Measurements from ENCODE around the gene TMEM237. TPM values are rescaled to one million over a fixed set of nuclear protein-coding genes. Genes with fewer than 3 reads are reported as not detected.
"Not testable (repeated sequence)": the region's sequence is repeated elsewhere in the genome, so short reads cannot be mapped to it uniquely, and the experiment has no call there.

Gene TMEM237
- total RNA-seq, 1 experiment from 2014 or later = 33.6 TPM

DNA sequence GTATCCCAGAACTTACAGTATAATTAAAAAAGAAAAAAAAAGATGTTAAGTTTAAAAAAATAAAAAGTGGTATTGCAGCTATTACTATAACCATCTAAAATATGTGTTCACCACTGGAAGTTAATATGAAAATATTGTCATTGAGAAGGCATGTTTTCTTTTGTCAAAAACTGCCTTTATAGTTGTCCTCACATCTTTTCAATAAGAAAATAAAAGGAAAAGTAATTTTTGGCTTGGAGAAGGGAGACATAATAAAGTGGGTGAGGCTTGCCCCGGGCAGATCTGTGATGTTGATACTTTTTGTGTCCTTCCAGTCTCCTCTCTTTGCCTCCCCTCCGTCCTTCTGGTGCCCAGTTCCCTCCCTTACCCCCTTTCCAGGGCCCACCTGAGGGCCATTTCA lies 30.2 kb upstream of the TMEM237 start:
- H3K4me3 Mint-ChIP-seq = no peak overlapping the region
- H3K4me1 Mint-ChIP-seq = peaks cover 15% of the 10 kb centered on the region
- ChIA-PET CTCF (no interaction called here), POLR2A (no interaction called here)
- no peak overlapping the region for H3K27ac Mint-ChIP-seq
- TF ChIP-seq SOX15 (CRISPR knock-in tag; IDR thresholded peaks at IDR 0.05) = no peak
- TF ChIP-seq ZNF416 (CRISPR knock-in tag; IDR thresholded peaks at IDR 0.05) = no peak
- no peak for TF ChIP-seq FOXJ3 (CRISPR knock-in tag; IDR thresholded peaks at IDR 0.05; ENCODE audit: borderline replicate concordance)
- TF ChIP-seq, protein P1, sequence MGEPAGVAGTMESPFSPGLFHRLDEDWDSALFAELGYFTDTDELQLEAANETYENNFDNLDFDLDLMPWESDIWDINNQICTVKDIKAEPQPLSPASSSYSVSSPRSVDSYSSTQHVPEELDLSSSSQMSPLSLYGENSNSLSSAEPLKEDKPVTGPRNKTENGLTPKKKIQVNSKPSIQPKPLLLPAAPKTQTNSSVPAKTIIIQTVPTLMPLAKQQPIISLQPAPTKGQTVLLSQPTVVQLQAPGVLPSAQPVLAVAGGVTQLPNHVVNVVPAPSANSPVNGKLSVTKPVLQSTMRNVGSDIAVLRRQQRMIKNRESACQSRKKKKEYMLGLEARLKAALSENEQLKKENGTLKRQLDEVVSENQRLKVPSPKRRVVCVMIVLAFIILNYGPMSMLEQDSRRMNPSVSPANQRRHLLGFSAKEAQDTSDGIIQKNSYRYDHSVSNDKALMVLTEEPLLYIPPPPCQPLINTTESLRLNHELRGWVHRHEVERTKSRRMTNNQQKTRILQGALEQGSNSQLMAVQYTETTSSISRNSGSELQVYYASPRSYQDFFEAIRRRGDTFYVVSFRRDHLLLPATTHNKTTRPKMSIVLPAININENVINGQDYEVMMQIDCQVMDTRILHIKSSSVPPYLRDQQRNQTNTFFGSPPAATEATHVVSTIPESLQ (CRISPR knock-in tag; IDR thresholded peaks at IDR 0.05) = no peak
- no peak for TF ChIP-seq ZNF425 (CRISPR knock-in tag; conservative IDR thresholded peaks at IDR 0.05)
- TF ChIP-seq ETV6 (CRISPR knock-in tag; IDR thresholded peaks at IDR 0.05) = no peak
- no peak for TF ChIP-seq GABPB1 (CRISPR knock-in tag; IDR thresholded peaks at IDR 0.05)
- no peak for TF ChIP-seq CBFB (CRISPR knock-in tag; IDR thresholded peaks at IDR 0.05; ENCODE audit: low read depth)
- no peak for TF ChIP-seq NFYB (CRISPR knock-in tag; conservative IDR thresholded peaks at IDR 0.05; ENCODE audit: low read depth)
- TF ChIP-seq TEAD4 (CRISPR knock-in tag; IDR thresholded peaks at IDR 0.05) = no peak
- TF ChIP-seq CREM (CRISPR knock-in tag; IDR thresholded peaks at IDR 0.05) = no peak
- no peak for TF ChIP-seq RELA (CRISPR knock-in tag; IDR thresholded peaks at IDR 0.05; ENCODE audit: borderline replicate concordance)
- TF ChIP-seq, protein P2, sequence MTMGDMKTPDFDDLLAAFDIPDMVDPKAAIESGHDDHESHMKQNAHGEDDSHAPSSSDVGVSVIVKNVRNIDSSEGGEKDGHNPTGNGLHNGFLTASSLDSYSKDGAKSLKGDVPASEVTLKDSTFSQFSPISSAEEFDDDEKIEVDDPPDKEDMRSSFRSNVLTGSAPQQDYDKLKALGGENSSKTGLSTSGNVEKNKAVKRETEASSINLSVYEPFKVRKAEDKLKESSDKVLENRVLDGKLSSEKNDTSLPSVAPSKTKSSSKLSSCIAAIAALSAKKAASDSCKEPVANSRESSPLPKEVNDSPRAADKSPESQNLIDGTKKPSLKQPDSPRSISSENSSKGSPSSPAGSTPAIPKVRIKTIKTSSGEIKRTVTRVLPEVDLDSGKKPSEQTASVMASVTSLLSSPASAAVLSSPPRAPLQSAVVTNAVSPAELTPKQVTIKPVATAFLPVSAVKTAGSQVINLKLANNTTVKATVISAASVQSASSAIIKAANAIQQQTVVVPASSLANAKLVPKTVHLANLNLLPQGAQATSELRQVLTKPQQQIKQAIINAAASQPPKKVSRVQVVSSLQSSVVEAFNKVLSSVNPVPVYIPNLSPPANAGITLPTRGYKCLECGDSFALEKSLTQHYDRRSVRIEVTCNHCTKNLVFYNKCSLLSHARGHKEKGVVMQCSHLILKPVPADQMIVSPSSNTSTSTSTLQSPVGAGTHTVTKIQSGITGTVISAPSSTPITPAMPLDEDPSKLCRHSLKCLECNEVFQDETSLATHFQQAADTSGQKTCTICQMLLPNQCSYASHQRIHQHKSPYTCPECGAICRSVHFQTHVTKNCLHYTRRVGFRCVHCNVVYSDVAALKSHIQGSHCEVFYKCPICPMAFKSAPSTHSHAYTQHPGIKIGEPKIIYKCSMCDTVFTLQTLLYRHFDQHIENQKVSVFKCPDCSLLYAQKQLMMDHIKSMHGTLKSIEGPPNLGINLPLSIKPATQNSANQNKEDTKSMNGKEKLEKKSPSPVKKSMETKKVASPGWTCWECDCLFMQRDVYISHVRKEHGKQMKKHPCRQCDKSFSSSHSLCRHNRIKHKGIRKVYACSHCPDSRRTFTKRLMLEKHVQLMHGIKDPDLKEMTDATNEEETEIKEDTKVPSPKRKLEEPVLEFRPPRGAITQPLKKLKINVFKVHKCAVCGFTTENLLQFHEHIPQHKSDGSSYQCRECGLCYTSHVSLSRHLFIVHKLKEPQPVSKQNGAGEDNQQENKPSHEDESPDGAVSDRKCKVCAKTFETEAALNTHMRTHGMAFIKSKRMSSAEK (CRISPR knock-in tag; IDR thresholded peaks at IDR 0.05; ENCODE audit: borderline replicate concordance) = no peak
- no peak for TF ChIP-seq NR1H2 (CRISPR knock-in tag; IDR thresholded peaks at IDR 0.05)
- TF ChIP-seq, protein P3, sequence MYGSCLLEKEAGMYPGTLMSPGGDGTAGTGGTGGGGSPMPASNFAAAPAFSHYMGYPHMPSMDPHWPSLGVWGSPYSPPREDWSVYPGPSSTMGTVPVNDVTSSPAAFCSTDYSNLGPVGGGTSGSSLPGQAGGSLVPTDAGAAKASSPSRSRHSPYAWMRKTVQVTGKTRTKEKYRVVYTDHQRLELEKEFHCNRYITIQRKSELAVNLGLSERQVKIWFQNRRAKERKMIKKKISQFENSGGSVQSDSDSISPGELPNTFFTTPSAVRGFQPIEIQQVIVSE (CRISPR knock-in tag; IDR thresholded peaks at IDR 0.05; ENCODE audit: borderline replicate concordance) = no peak
- TF ChIP-seq, protein P4, sequence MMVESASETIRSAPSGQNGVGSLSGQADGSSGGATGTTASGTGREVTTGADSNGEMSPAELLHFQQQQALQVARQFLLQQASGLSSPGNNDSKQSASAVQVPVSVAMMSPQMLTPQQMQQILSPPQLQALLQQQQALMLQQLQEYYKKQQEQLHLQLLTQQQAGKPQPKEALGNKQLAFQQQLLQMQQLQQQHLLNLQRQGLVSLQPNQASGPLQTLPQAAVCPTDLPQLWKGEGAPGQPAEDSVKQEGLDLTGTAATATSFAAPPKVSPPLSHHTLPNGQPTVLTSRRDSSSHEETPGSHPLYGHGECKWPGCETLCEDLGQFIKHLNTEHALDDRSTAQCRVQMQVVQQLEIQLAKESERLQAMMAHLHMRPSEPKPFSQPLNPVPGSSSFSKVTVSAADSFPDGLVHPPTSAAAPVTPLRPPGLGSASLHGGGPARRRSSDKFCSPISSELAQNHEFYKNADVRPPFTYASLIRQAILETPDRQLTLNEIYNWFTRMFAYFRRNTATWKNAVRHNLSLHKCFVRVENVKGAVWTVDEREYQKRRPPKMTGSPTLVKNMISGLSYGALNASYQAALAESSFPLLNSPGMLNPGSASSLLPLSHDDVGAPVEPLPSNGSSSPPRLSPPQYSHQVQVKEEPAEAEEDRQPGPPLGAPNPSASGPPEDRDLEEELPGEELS (CRISPR knock-in tag; IDR thresholded peaks at IDR 0.05) = no peak
- TF ChIP-seq, protein P5, sequence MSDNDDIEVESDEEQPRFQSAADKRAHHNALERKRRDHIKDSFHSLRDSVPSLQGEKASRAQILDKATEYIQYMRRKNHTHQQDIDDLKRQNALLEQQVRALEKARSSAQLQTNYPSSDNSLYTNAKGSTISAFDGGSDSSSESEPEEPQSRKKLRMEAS (CRISPR knock-in tag; IDR thresholded peaks at IDR 0.05) = no peak
- no peak for TF ChIP-seq OVOL2 (CRISPR knock-in tag; IDR thresholded peaks at IDR 0.05; ENCODE audit: borderline replicate concordance)
- TF ChIP-seq TEAD1 (CRISPR knock-in tag; IDR thresholded peaks at IDR 0.05) = no peak
- no peak for TF ChIP-seq USF1 (CRISPR knock-in tag; IDR thresholded peaks at IDR 0.05)
- no peak for ATAC-seq
- H3K27me3 Mint-ChIP-seq (ENCODE audit: low read depth) = peaks cover 13% of the 10 kb centered on the region
- H3K9me3 Mint-ChIP-seq = no peaks in the 10 kb centered on the region
- H3K36me3 Mint-ChIP-seq = no peaks in the 10 kb centered on the region
- no peak for DNase-seq (ENCODE audit: low spot score)

DNA sequence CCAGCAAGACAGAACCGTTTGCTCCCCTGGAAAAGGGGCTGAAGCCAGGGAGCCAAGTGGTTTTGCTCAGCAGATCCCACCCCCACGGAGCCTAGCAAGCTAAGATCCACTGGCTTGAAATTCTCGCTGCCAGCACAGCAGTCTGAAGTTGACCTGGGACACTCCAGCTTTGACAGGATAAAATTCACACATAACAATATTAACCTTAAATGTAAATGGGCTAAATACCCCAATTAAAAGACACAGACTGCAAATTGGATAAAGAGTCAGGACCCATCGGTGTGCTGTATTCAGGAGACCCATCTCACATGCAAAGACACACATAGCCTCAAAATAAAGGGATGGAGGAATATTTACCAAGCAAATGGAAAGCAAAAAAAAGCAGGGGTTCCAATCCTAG lies 27.9 kb upstream of the TMEM237 start:
- Mint-ChIP-seq H3K27me3 (ENCODE audit: low read depth) (peaks cover 13% of the 10 kb centered on the region), H3K4me1 (peaks cover 15% of the 10 kb centered on the region)
- POLR2A ChIA-PET; H3K4me3 Mint-ChIP-seq; H3K36me3 Mint-ChIP-seq; H3K27ac Mint-ChIP-seq; H3K9me3 Mint-ChIP-seq; DNase-seq (ENCODE audit: low spot score); CTCF ChIA-PET; ATAC-seq: not testable (repeated sequence)
